K562 (cell line): Measurements from ENCODE around the gene PARD3. TPM values are rescaled to one million over a fixed set of nuclear protein-coding genes. Genes with fewer than 3 reads are reported as not detected.
A peak's percentile ranks its signal among the peaks of the same experiment; 100 is the strongest.

Source experiments
- ATF7 ChIP-seq: fragments of 450-650 bp; IDR thresholded peaks from 2 replicates; pipeline ENCODE4 v1.7.1; 2014; ENCODE audit warnings: mild to moderate bottlenecking, moderate library complexity
- CAMTA2 ChIP-seq: fragments of 250-450 bp; sonication (Bioruptor Pico); conservative IDR thresholded peaks from 2 replicates; pipeline ENCODE4 v1.5.1; 2022
- CHD7 ChIP-seq: fragments of 200-600 bp; sonication (generic); IDR thresholded peaks from one replicate; pipeline ENCODE4 v1.6.1; 2012; ENCODE audit warnings: mild to moderate bottlenecking, low read depth, low read length, inconsistent platforms
- ETV1 ChIP-seq: fragments of 450-650 bp; conservative IDR thresholded peaks from 2 replicates; pipeline ENCODE4 v1.6.1; 2016; ENCODE audit warnings: missing genetic modification characterization, control low read depth, low read depth, missing compliant biosample characterization
- ETV6 ChIP-seq, 3 experiments: fragments of 150-350 bp in 1 of 3; sonication (generic) in 1 of 3; formaldehyde crosslinking in 1 of 3; IDR thresholded peaks; 2 replicates each; pipeline versions ENCODE4 v1.6.1 to v1.8.0; 2014 to 2022; ENCODE audit warnings: borderline replicate concordance in 2 of 3, low read depth in 2 of 3, antibody characterized with exemption in 1 of 3, low read length in 1 of 3, mild to moderate bottlenecking in 1 of 3, missing genetic modification reagents in 1 of 3
- GABPB2 ChIP-seq: fragments of 250-450 bp; sonication (Bioruptor Pico); conservative IDR thresholded peaks from 2 replicates; pipeline ENCODE4 v1.5.1; 2021; ENCODE audit warnings: mild to moderate bottlenecking
- HNRNPL ChIP-seq: fragments of 200-400 bp; formaldehyde crosslinking; IDR thresholded peaks from 2 replicates; pipeline ENCODE4 v1.6.1; 2017; ENCODE audit warnings: low read depth, mild to moderate bottlenecking, low read length
- NFE2 ChIP-seq: IDR thresholded peaks from 2 replicates; pipeline ENCODE4 v1.6.1; 2014; ENCODE audit warnings: antibody characterized with exemption, low read depth
- SAFB ChIP-seq: fragments of 200-400 bp; formaldehyde crosslinking; IDR thresholded peaks from 2 replicates; pipeline ENCODE4 v1.6.1; 2017; ENCODE audit warnings: low read depth, low read length, borderline replicate concordance
- SETDB1 ChIP-seq: IDR thresholded peaks from one replicate; pipeline ENCODE4 v1.6.1; 2012; ENCODE audit warnings: low read length, control low read depth, inconsistent platforms
- SREBF1 ChIP-seq: fragments of 150-350 bp; IDR thresholded peaks from 2 replicates; pipeline ENCODE4 v1.6.1; 2014; ENCODE audit warnings: antibody characterized with exemption, low read depth, low read length, borderline replicate concordance
- TBP ChIP-seq: optimal IDR thresholded peaks from 2 replicates; pipeline ENCODE3; 2011; ENCODE audit warnings: low read depth, low read length, improper control_type of control experiment
- ZNF184 ChIP-seq: sonication (generic); formaldehyde crosslinking; IDR thresholded peaks from 2 replicates; pipeline ENCODE4 v1.5.0; 2020; ENCODE audit warnings: missing genetic modification reagents
- ZNF217 ChIP-seq: sonication (generic); formaldehyde crosslinking; IDR thresholded peaks from 2 replicates; pipeline ENCODE4 v1.8.0; 2022; ENCODE audit warnings: mild to moderate bottlenecking, missing genetic modification reagents
- polyA plus RNA-seq, 8 experiments: library from polyadenylated mRNA; depleted of rRNA in 4 of 8; stranded (reverse) in 5 of 8; unstranded in 3 of 8; fragments of >200 nt; fragmentation: Nextera tagmentation in 2 of 8; fragmentation: Illumina TruSeq in 1 of 8; extraction: Ambion mirVana in 2 of 8; extraction: Trizol in 1 of 8; gene quantifications; 2 replicates each; pipeline versions ENCODE4 v1.2.1 to v1.2.3, GENCODE V29; 2011 to 2014; ENCODE audit warnings: inconsistent platforms in 1 of 8, missing spikeins in 1 of 8
- total RNA-seq, 7 experiments: library from RNA; depleted of rRNA in 6 of 7; stranded (reverse); fragments of >200 nt in 6 of 7; fragmentation: Illumina TruSeq in 2 of 7; extraction: Trizol in 2 of 7; gene quantifications; 2 replicates each; pipeline versions ENCODE4 v1.2.1 to v1.2.3, GENCODE V29; 2011 to 2021; ENCODE audit warnings: low replicate concordance in 1 of 7
- TF ChIP-seq, protein P1 (sequence below): fragments of 450-650 bp; formaldehyde crosslinking; IDR thresholded peaks from 2 replicates; pipeline ENCODE4 v1.4.0; 2020; ENCODE audit warnings: mild to moderate bottlenecking, moderate library complexity

Gene PARD3
- total and polyA plus RNA-seq, 9 of the 15 experiments (the other 6 are each of a cell fraction or from before 2014, with no cell fraction given): 2.7 to 11.7 (median 7.7) TPM

GRCh38 chr10:34364253-34365037, 450.7 kb downstream of the PARD3 start (continued):
- TF ChIP-seq ETV6 (IDR thresholded peaks at IDR 0.05; ENCODE audit: borderline replicate concordance in 1 of 2, low read depth in 2 of 2, low read length in 1 of 2) (no peak), ETV6 (CRISPR knock-in tag; IDR thresholded peaks at IDR 0.05; ENCODE audit: borderline replicate concordance) (no peak), SETDB1 (no peak), CHD7 (no peak), ZNF217 (CRISPR knock-in tag) (no peak), ETV1 (no peak), SREBF1 (no peak), NFE2 (0 out of 2 replicates have a peak, but pooled peaks have one; percentile 13), CAMTA2 (CRISPR knock-in tag) (no peak), GABPB2 (CRISPR knock-in tag) (no peak), ZNF184 (CRISPR knock-in tag) (no peak), HNRNPL (no peak), TBP (no peak), SAFB (no peak), ATF7 (no peak)
- TF ChIP-seq, protein P1, sequence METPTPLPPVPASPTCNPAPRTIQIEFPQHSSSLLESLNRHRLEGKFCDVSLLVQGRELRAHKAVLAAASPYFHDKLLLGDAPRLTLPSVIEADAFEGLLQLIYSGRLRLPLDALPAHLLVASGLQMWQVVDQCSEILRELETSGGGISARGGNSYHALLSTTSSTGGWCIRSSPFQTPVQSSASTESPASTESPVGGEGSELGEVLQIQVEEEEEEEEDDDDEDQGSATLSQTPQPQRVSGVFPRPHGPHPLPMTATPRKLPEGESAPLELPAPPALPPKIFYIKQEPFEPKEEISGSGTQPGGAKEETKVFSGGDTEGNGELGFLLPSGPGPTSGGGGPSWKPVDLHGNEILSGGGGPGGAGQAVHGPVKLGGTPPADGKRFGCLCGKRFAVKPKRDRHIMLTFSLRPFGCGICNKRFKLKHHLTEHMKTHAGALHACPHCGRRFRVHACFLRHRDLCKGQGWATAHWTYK: no peak
